Trophoblast cell (in vitro differentiated cells and primary cell): ENCODE measurements around the gene RIN2.

ENCODE experiments used
- DNase-seq, 2 donors: peaks; one replicate each; pipeline ENCODE4 v3.0.0-alpha.2; 2016
- H2AFZ ChIP-seq: 2 replicates; pipeline ENCODE4 v1.6.1; 2013; ENCODE audit warnings: low read length, moderate library complexity, mild to moderate bottlenecking; ENCODE audit not compliant: insufficient read depth, poor library complexity
- H2AK5ac ChIP-seq: 2 replicates; pipeline ENCODE4 v1.6.1; 2013; ENCODE audit warnings: mild to moderate bottlenecking, low read length
- H2BK120ac ChIP-seq: 2 replicates; pipeline ENCODE4 v1.6.1; 2013; ENCODE audit warnings: low read length, mild to moderate bottlenecking, moderate library complexity; ENCODE audit not compliant: insufficient read depth, poor library complexity
- H2BK12ac ChIP-seq: 2 replicates; pipeline ENCODE4 v1.6.1; 2013; ENCODE audit warnings: mild to moderate bottlenecking, low read length, moderate library complexity
- H2BK5ac ChIP-seq: 2 replicates; pipeline ENCODE4 v1.6.1; 2013; ENCODE audit warnings: low read length, low read depth, moderate library complexity, mild to moderate bottlenecking; ENCODE audit not compliant: poor library complexity
- H3K14ac ChIP-seq: 2 replicates; pipeline ENCODE4 v1.6.1; 2013; ENCODE audit warnings: mild to moderate bottlenecking, low read length
- H3K18ac ChIP-seq: 2 replicates; pipeline ENCODE4 v1.6.1; 2013; ENCODE audit warnings: mild to moderate bottlenecking, low read length
- H3K23ac ChIP-seq: 2 replicates; pipeline ENCODE4 v1.6.1; 2013; ENCODE audit warnings: low read length
- H3K27ac ChIP-seq: 2 replicates; pipeline ENCODE4 v1.5.1; 2013; ENCODE audit warnings: low read depth, mild to moderate bottlenecking, inconsistent platforms, low read length, moderate library complexity
- H3K27me3 ChIP-seq: 2 replicates; pipeline ENCODE4 v1.6.1; 2013; ENCODE audit warnings: inconsistent platforms, mild to moderate bottlenecking, low read length, moderate library complexity; ENCODE audit not compliant: insufficient read depth
- H3K36me3 ChIP-seq, 2 experiments: 1 replicate in 1 of 2; 2 replicates in 1 of 2; pipeline ENCODE4 v1.6.1; 2013; ENCODE audit warnings: low read length in 2 of 2, mild to moderate bottlenecking in 2 of 2, moderate library complexity in 1 of 2; ENCODE audit not compliant: insufficient read depth in 2 of 2, control insufficient read depth in 1 of 2
- H3K4ac ChIP-seq: 2 replicates; pipeline ENCODE4 v1.6.1; 2013; ENCODE audit warnings: low read depth, mild to moderate bottlenecking, low read length, moderate library complexity
- H3K4me1 ChIP-seq, 2 experiments: 1 replicate in 1 of 2; 2 replicates in 1 of 2; pipeline ENCODE4 v1.6.1; 2013; ENCODE audit warnings: low read length in 2 of 2, mild to moderate bottlenecking in 2 of 2, moderate library complexity in 1 of 2; ENCODE audit not compliant: insufficient read depth in 2 of 2, control insufficient read depth in 1 of 2
- H3K4me2 ChIP-seq: 2 replicates; pipeline ENCODE4 v1.6.1; 2013; ENCODE audit warnings: inconsistent platforms, mild to moderate bottlenecking, low read length, moderate library complexity
- H3K4me3 ChIP-seq: 2 replicates; pipeline ENCODE4 v1.5.1; 2013; ENCODE audit warnings: mild to moderate bottlenecking, low read depth, low read length, inconsistent platforms
- H3K79me1 ChIP-seq: one replicate; pipeline ENCODE4 v1.6.1; 2013; ENCODE audit warnings: low read length
- H3K79me2 ChIP-seq: 2 replicates; pipeline ENCODE4 v1.6.1; 2013; ENCODE audit warnings: low read length, mild to moderate bottlenecking; ENCODE audit not compliant: control insufficient read depth, insufficient read depth, poor library complexity
- H3K9ac ChIP-seq: 2 replicates; pipeline ENCODE4 v1.6.1; 2013; ENCODE audit warnings: mild to moderate bottlenecking, low read length
- H3K9me3 ChIP-seq: 2 replicates; pipeline ENCODE4 v1.6.1; 2013; ENCODE audit warnings: low read depth, mild to moderate bottlenecking, control low read depth, inconsistent platforms, low read length; ENCODE audit not compliant: insufficient read depth
- H4K12ac ChIP-seq: 2 replicates; pipeline ENCODE4 v1.6.1; 2013; ENCODE audit warnings: low read depth, mild to moderate bottlenecking, low read length, moderate library complexity
- H4K8ac ChIP-seq: 2 replicates; pipeline ENCODE4 v1.6.1; 2013; ENCODE audit warnings: low read depth, mild to moderate bottlenecking, low read length, moderate library complexity
- H4K91ac ChIP-seq: one replicate; pipeline ENCODE4 v1.6.1; 2013; ENCODE audit warnings: low read depth, mild to moderate bottlenecking, low read length, moderate library complexity
- WGBS: extraction: QIAGEN DNeasy Blood & Tissue Kit; methylation state at CpG from one replicate; pipeline ENCODE4 v1.1.7; 2013; ENCODE audit warnings: missing lambda C conversion rate; ENCODE audit not compliant: insufficient read length, insufficient coverage; ENCODE audit errors: extremely low coverage; 5-methylcytosine and 5-hydroxymethylcytosine counted together

The RIN2 gene

DNA sequence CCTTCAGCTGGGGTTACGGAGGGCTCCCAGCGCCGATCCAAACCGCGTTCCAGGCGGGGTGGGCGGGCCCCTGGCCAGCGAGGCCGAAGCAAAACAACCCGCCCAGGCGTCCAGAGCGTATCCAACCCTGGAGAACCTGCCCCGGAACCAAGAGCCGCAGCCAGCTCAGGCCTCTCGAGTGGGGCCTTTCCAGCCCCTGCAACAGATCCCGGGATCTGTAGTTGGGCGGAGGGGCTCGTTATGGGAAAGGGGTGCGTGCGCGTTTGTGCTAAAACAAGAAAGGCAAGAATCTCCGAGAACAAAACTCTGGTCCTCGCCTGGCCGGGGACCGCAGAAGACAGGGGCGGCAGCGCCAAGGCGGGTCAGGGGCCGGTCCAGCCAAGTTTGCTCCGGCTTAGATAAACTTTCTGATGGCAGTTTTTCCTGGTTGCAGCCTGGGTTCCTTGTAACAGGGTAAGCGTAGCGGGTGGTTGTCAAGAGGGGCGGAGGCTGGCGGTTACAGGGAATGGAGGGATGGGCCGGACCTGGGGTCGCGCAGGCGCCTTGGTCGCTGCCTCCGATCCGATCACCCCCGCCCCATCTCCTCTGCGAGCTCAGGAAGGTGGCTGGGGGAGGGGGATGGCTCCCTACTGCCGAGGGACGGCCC, 448 bp upstream of the RIN2 start:
- Histone ChIP-seq H3K79me1 (peaks cover 28% of the 10 kb centered on the region), H3K4me1 (peaks cover 17 to 21% of the 10 kb centered on the region in 2 experiments), H3K9ac (peak overlapping the region; percentile 95), H3K9me3 (no peaks in the 10 kb centered on the region), H4K8ac (peak overlapping the region; percentile 93), H3K23ac (no peak overlapping the region), H2AK5ac (peak overlapping the region; percentile 92), H4K12ac (peak overlapping the region; percentile 37), H3K27ac (peak overlapping the region; percentile 90), H3K36me3 (no peaks in the 10 kb centered on the region), H3K14ac (peak overlapping the region; percentile 92), H2BK12ac (peak overlapping the region; percentile 82), H3K4me3 (peak overlapping the region; percentile 92), H4K91ac (peak overlapping the region; percentile 88), H3K27me3 (no peaks in the 10 kb centered on the region), H3K18ac (peak overlapping the region; percentile 94), H3K4me2 (peak overlapping the region; percentile 94), H2BK5ac (peak overlapping the region; percentile 95), H3K79me2 (peaks cover 14% of the 10 kb centered on the region), H3K4ac (peak overlapping the region; percentile 80), H2AFZ (peak overlapping the region; percentile 69), H2BK120ac (peak overlapping the region; percentile 96)
- WGBS: no CpG with 5 or more reads among the region's 45 CpGs
- peak; percentile 90 to 92 for DNase-seq

DNA sequence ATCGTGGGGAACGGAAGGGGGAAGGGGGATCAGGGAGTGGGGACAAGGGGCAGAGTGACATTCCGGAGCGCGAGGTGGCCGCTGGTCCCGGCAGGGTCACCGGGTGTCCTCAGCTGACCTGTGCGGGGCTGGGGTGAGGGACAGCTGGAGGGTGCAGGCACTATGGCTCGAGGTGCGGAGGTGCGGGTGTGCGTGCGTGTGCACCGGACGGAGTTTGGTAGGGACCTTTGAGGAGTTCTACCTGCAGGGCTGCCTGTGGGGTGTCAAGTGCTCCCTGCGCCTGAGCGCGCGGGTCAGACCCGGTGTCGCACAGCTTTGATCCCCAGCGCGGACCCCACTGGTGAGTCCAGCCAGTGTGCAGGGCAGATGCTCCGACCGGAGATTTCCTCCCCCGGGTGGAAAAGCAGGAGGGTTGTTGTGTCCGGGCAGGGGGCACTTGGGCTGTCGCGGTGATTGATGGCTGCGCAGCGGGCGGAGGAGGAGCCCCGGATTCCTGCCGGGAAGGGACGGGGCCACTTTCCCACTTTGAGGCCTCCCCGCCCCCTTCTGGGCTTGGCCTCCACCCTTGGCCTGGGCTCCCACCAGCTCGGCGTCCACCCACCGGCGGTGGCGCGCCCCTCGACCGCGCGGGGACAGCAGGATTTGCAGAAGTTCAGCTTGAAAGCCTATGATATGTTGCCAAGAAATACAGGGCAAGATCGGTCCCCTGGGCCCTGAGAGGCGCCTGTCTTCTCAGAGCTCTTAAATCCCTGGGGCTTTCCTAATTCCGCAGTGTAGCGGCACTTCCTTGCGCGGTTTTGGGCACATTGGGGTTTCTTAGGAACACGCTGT, 658 bp downstream of the RIN2 start:
- WGBS: no CpG with 5 or more reads among the region's 54 CpGs
- H2AFZ ChIP-seq: peak overlapping the region; percentile 27
- peak; percentile 34 to 54 for DNase-seq
- H2AK5ac ChIP-seq: peak overlapping the region; percentile 77
- peak overlapping the region; percentile 3 for H2BK12ac ChIP-seq
- H3K4me3 ChIP-seq: peak overlapping the region; percentile 92
- H3K9me3 ChIP-seq: no peaks in the 10 kb centered on the region
- H2BK120ac ChIP-seq: peak overlapping the region; percentile 69
- H3K9ac ChIP-seq: peak overlapping the region; percentile 98
- H4K91ac ChIP-seq: peak overlapping the region; percentile 88
- peak overlapping the region; percentile 72 for H4K8ac ChIP-seq
- peaks cover 14% of the 10 kb centered on the region for H3K79me2 ChIP-seq
- H3K27ac ChIP-seq: peak overlapping the region; percentile 90
- H2BK5ac ChIP-seq: peak overlapping the region; percentile 74
- peak overlapping the region; percentile 79 for H3K14ac ChIP-seq
- peak overlapping the region; percentile 94 for H3K18ac ChIP-seq
- H3K4me1 ChIP-seq: peaks cover 17 to 21% of the 10 kb centered on the region in 2 experiments
- H3K79me1 ChIP-seq: peaks cover 28% of the 10 kb centered on the region
- H3K27me3 ChIP-seq: no peaks in the 10 kb centered on the region
- no peaks in the 10 kb centered on the region for H3K36me3 ChIP-seq
- peak overlapping the region; percentile 94 for H3K4me2 ChIP-seq
- peak overlapping the region; percentile 76 for H3K4ac ChIP-seq
- no peak overlapping the region for H3K23ac ChIP-seq
- peak overlapping the region; percentile 59 for H4K12ac ChIP-seq

DNA sequence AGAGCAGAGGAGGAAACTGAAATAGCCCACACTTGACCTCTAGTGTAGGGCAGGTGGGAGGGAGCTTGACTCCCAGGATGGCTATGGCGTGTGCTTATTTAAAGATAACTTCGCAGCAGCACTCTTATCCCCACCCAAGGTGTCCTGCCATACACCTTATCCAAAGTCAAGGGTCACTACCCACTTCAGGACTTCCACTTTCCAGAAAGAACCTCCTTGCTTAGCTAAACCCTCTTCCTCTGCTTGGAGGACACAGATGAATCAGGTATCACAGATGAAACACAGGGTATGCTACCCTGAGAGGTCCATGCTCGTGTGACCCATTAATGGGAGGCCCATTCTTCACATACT, 2.3 kb downstream of the RIN2 start:
- Histone ChIP-seq H4K91ac (no peak overlapping the region), H3K23ac (no peak overlapping the region), H3K14ac (no peak overlapping the region), H3K79me2 (peaks cover 15% of the 10 kb centered on the region), H2BK120ac (no peak overlapping the region), H2AFZ (no peak overlapping the region), H3K79me1 (peaks cover 31% of the 10 kb centered on the region), H3K18ac (peak overlapping the region; percentile 19), H4K8ac (no peak overlapping the region), H3K27ac (peak overlapping the region; percentile 90), H2AK5ac (peak overlapping the region; percentile 85), H3K9ac (no peak overlapping the region), H2BK5ac (no peak overlapping the region), H3K36me3 (no peaks in the 10 kb centered on the region), H3K4me2 (no peak overlapping the region), H3K27me3 (no peaks in the 10 kb centered on the region), H3K4ac (no peak overlapping the region), H3K4me3 (no peak overlapping the region), H2BK12ac (peak overlapping the region; percentile 72), H3K4me1 (peaks cover 19 to 27% of the 10 kb centered on the region in 2 experiments), H4K12ac (no peak overlapping the region), H3K9me3 (no peaks in the 10 kb centered on the region)
- DNase-seq: no peak
- WGBS: no CpG with 5 or more reads among the region's 3 CpGs

DNA sequence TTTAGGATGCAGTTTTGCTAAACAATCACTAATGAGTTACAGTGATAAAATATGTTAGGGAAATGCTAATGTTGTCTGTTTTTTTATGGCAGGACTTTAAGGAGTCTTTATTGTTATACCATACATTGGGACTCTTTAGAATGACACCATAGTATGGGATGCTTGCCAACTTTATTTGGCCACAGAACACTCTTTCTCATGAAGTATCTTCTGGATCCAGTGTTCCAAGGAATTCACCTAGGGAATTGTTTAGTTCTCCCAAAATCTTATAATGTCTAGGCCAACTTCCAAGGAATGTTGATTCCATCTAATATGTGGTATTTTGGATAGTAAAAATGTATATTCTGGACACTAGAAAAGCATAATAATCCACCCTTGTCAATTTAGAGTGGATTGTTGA, 3.3 kb downstream of the RIN2 start:
- peaks cover 26 to 36% of the 10 kb centered on the region in 2 experiments for H3K4me1 ChIP-seq
- peaks cover 21% of the 10 kb centered on the region for H3K79me2 ChIP-seq
- H3K27me3 ChIP-seq: no peaks in the 10 kb centered on the region
- H3K4me3 ChIP-seq: no peak overlapping the region
- H4K12ac ChIP-seq: no peak overlapping the region
- H3K23ac ChIP-seq: no peak overlapping the region
- no peak overlapping the region for H3K4me2 ChIP-seq
- H2AFZ ChIP-seq: no peak overlapping the region
- H3K79me1 ChIP-seq: peaks cover 39% of the 10 kb centered on the region
- no peak overlapping the region for H3K27ac ChIP-seq
- H3K9ac ChIP-seq: no peak overlapping the region
- H4K8ac ChIP-seq: no peak overlapping the region
- no peak overlapping the region for H2BK12ac ChIP-seq
- peaks cover 0 to 2% of the 10 kb centered on the region in 2 experiments for H3K36me3 ChIP-seq
- H2BK5ac ChIP-seq: no peak overlapping the region
- no peak overlapping the region for H3K4ac ChIP-seq
- H2AK5ac ChIP-seq: no peak overlapping the region
- H3K14ac ChIP-seq: no peak overlapping the region
- no peaks in the 10 kb centered on the region for H3K9me3 ChIP-seq
- H2BK120ac ChIP-seq: no peak overlapping the region
- H4K91ac ChIP-seq: no peak overlapping the region
- DNase-seq: no peak
- no peak overlapping the region for H3K18ac ChIP-seq
